HFFc6 (cell line): Measurements from ENCODE around the gene SMTNL1. TPM values are rescaled to one million over a fixed set of nuclear protein-coding genes. Genes with fewer than 3 reads are reported as not detected.

Experiments
- DNase-seq: peaks from one replicate; pipeline ENCODE4 v3.0.0-alpha.2; 2018
- H3K27ac Mint-ChIP-seq: 2 replicates; pipeline ENCODE4 v1.8.0; 2020; ENCODE audit warnings: mild to moderate bottlenecking, mixed read lengths
- H3K27me3 Mint-ChIP-seq: 2 replicates; pipeline ENCODE4 v1.8.0; 2021; ENCODE audit warnings: mild to moderate bottlenecking, moderate library complexity, mixed read lengths; ENCODE audit not compliant: insufficient read depth
- H3K36me3 Mint-ChIP-seq: 2 replicates; pipeline ENCODE4 v1.8.0; 2021; ENCODE audit warnings: low read depth, mixed read lengths
- H3K4me1 Mint-ChIP-seq: 2 replicates; pipeline ENCODE4 v1.8.0; 2020; ENCODE audit warnings: low read depth, mixed read lengths
- H3K4me3 Mint-ChIP-seq: 2 replicates; pipeline ENCODE4 v1.8.0; 2020; ENCODE audit warnings: mild to moderate bottlenecking, moderate library complexity, mixed read lengths
- H3K9me3 Mint-ChIP-seq: 2 replicates; pipeline ENCODE4 v1.8.0; 2020; ENCODE audit warnings: mild to moderate bottlenecking, mixed read lengths
- CTCF ChIP-seq: fragments of 200-600 bp; sonication (generic); IDR thresholded peaks from 2 replicates; pipeline ENCODE4 v1.5.0; 2021; ENCODE audit warnings: antibody characterized with exemption, mild to moderate bottlenecking
- total RNA-seq, 6 experiments: library from RNA; stranded (reverse); fragmentation: NEBNext Ultra II Directional; extraction: Animal tissue kit (Norgen Biotek cat#: 25700); gene quantifications; 2 replicates in 1 of 6; 3 replicates in 5 of 6; pipeline ENCODE4 v1.2.3, GENCODE V29; 2021

The SMTNL1 gene
- total RNA-seq, 6 experiments from 2014 or later: not detected

GRCh38 chr11:57599381-57599780 lies 62.0 kb downstream of the SMTNL1 start:
- Mint-ChIP-seq H3K27me3 (peaks cover 31% of the 10 kb centered on the region), H3K4me3 (no peak overlapping the region), H3K27ac (no peak overlapping the region)

More at GRCh38 chr11:57599381-57599780, 62.0 kb downstream of the SMTNL1 start:
- Mint-ChIP-seq H3K4me1 (peaks cover 12% of the 10 kb centered on the region), H3K36me3 (no peaks in the 10 kb centered on the region), H3K9me3 (no peaks in the 10 kb centered on the region)
- no peak for DNase-seq
- TF ChIP-seq CTCF: no peak

Other genes starting within 250 kb of the SMTNL1 start
- 100 to 1,000 TPM; 118 to 134 (median 123) TPM for gene TNKS1BP1, start 212.6 kb upstream of the SMTNL1 start, total RNA-seq
- 100 to 1,000 TPM in 5 of 6 experiments, 10 to 100 TPM in 1; 84.0 to 141 (median 133) TPM for gene SSRP1, start 201.7 kb upstream of the SMTNL1 start, total RNA-seq
- gene P2RX3, start 199.2 kb upstream of the SMTNL1 start, total RNA-seq: not detected
- not detected for gene PRG3, start 156.4 kb upstream of the SMTNL1 start, total RNA-seq
- gene PRG2, start 146.9 kb upstream of the SMTNL1 start, total RNA-seq: not detected
- 10 to 100 TPM in 4 of 6 experiments, 1 to 10 TPM in 2; 2.1 to 18.7 (median 15.8) TPM for gene SLC43A3, start 110.5 kb upstream of the SMTNL1 start, total RNA-seq
- under 1 TPM; 0.09 to 0.66 (median 0.35) TPM for gene RTN4RL2, start 77.1 kb upstream of the SMTNL1 start, total RNA-seq
- 1 to 10 TPM; 3.1 to 4.7 (median 4.3) TPM for gene SLC43A1, start 21.9 kb upstream of the SMTNL1 start, total RNA-seq
- gene TIMM10, start 6.8 kb upstream of the SMTNL1 start, total RNA-seq: 10 to 100 TPM; 43.6 to 72.9 (median 58.4) TPM
- 10 to 100 TPM; 34.1 to 46.5 (median 43.3) TPM for gene UBE2L6, start 30.1 kb downstream of the SMTNL1 start, total RNA-seq
- under 1 TPM in 5 of 6 experiments, not detected in 1; 0.11 to 0.51 (median 0.25) TPM for gene SERPING1, start 60.1 kb downstream of the SMTNL1 start, total RNA-seq
- gene YPEL4, start 112.3 kb downstream of the SMTNL1 start, total RNA-seq: under 1 TPM in 5 of 6 experiments, not detected in 1; 0.14 to 0.48 (median 0.28) TPM
- 10 to 100 TPM; 13.0 to 17.1 (median 15.6) TPM for gene CLP1, start 120.2 kb downstream of the SMTNL1 start, total RNA-seq
- 10 to 100 TPM; 67.5 to 82.1 (median 74.1) TPM for gene ZDHHC5, start 130.5 kb downstream of the SMTNL1 start, total RNA-seq
- 10 to 100 TPM; 19.1 to 22.4 (median 21.8) TPM for gene MED19, start 174.6 kb downstream of the SMTNL1 start, total RNA-seq
- 100 to 1,000 TPM in 2 of 6 experiments, 10 to 100 TPM in 4; 89.9 to 113 (median 97.2) TPM for gene TMX2, start 175.0 kb downstream of the SMTNL1 start, total RNA-seq
- gene SELENOH, start 203.9 kb downstream of the SMTNL1 start, total RNA-seq: 100 to 1,000 TPM; 128 to 186 (median 140) TPM
- gene BTBD18, start 214.2 kb downstream of the SMTNL1 start, total RNA-seq: not detected
- 100 to 1,000 TPM; 131 to 153 (median 147) TPM for gene CTNND1, start 224.2 kb downstream of the SMTNL1 start, total RNA-seq